Suprapubic skin (tissue), 3 donors: ENCODE results near the gene FNIP1.
"Not testable (repeated sequence)": the region's sequence is repeated elsewhere in the genome, so short reads cannot be mapped to it uniquely, and the experiment has no call there.

Experiments used
- EP300 ChIP-seq: sonication (generic); formaldehyde crosslinking; IDR thresholded peaks from one replicate; pipeline ENCODE4 v1.6.1; 2017; ENCODE audit warnings: antibody characterized with exemption
- POLR2A ChIP-seq, 2 donors: fragments of 450-650 bp; IDR thresholded peaks; one replicate each; pipeline ENCODE4 v1.6.1; 2017; ENCODE audit warnings: antibody characterized with exemption in 2 of 2, mild to moderate bottlenecking in 2 of 2, moderate library complexity in 2 of 2
- TF ChIP-seq, protein P1 (sequence below), 2 donors: fragments of 200-600 bp in 1 of 2; fragments of 450-650 bp in 1 of 2; sonication (generic) in 1 of 2; IDR thresholded peaks; one replicate each; pipeline ENCODE4 v1.5.1; 2016 to 2019; ENCODE audit warnings: antibody characterized with exemption in 2 of 2, mild to moderate bottlenecking in 1 of 2, moderate library complexity in 1 of 2

DNA sequence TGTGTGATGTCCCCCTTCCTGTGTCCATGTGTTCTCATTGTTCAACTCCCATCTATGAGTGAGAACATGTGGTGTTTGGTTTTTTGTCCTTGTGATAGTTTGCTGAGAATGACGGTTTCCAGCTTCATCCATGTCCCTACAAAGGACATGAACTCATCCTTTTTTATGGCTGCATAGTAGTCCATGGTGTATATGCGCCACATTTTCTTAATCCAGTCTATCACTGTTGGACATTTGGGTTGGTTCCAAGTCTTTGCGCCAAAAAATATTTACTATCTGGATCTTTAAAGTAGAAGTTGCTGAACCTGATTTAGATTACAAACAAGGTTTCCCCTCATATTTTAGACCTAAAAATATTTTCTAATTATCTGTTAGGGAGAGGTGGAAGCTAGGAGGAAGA lies 79.7 kb downstream of the FNIP1 start:
- TF ChIP-seq, protein P1, sequence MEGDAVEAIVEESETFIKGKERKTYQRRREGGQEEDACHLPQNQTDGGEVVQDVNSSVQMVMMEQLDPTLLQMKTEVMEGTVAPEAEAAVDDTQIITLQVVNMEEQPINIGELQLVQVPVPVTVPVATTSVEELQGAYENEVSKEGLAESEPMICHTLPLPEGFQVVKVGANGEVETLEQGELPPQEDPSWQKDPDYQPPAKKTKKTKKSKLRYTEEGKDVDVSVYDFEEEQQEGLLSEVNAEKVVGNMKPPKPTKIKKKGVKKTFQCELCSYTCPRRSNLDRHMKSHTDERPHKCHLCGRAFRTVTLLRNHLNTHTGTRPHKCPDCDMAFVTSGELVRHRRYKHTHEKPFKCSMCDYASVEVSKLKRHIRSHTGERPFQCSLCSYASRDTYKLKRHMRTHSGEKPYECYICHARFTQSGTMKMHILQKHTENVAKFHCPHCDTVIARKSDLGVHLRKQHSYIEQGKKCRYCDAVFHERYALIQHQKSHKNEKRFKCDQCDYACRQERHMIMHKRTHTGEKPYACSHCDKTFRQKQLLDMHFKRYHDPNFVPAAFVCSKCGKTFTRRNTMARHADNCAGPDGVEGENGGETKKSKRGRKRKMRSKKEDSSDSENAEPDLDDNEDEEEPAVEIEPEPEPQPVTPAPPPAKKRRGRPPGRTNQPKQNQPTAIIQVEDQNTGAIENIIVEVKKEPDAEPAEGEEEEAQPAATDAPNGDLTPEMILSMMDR (IDR thresholded peaks at IDR 0.05) = not testable (repeated sequence)
- TF ChIP-seq EP300; POLR2A (IDR thresholded peaks at IDR 0.05): not testable (repeated sequence)
